DMS53 treated with DMSO at 0.1 percent for 48 hours (cell line): Measurements from ENCODE around the gene TPRG1L.

Source experiments
- DNase-seq: peaks from one replicate; lab custom pipeline; 2025; ENCODE audit not compliant: unreplicated experiment; lab: John Stamatoyannopoulos, UW

Gene TPRG1L

GRCh38 chr1:3660704-3661103 is 35.9 kb downstream of the TPRG1L start:
- no peak for DNase-seq

GRCh38 chr1:3661631-3662030 is 36.8 kb downstream of the TPRG1L start:
- DNase-seq, result no peak

- no peak for DNase-seq
Measured at GRCh38 chr1:3662080-3662671, 37.4 kb downstream of the TPRG1L start.

GRCh38 chr1:3663999-3664699 is 39.3 kb downstream of the TPRG1L start:
- no peak for DNase-seq

GRCh38 chr1:3664700-3665375 is 40.0 kb downstream of the TPRG1L start:
- DNase-seq, result no peak

- DNase-seq, result no peak
Measured at GRCh38 chr1:3668148-3668547, 43.3 kb downstream of the TPRG1L start.

GRCh38 chr1:3668585-3669300 is 43.9 kb downstream of the TPRG1L start:
- peak; percentile 85 for DNase-seq

GRCh38 chr1:3669421-3669821 is 44.6 kb downstream of the TPRG1L start:
- no peak for DNase-seq

GRCh38 chr1:3669971-3670431 is 45.2 kb downstream of the TPRG1L start:
- no peak for DNase-seq

GRCh38 chr1:3670823-3671265 is 46.0 kb downstream of the TPRG1L start:
- DNase-seq, result no peak

- DNase-seq, result no peak
Measured at GRCh38 chr1:3671371-3672180, 46.8 kb downstream of the TPRG1L start.

- DNase-seq, result no peak
Measured at GRCh38 chr1:3672231-3672970, 47.6 kb downstream of the TPRG1L start.

- DNase-seq, result no peak
Measured at GRCh38 chr1:3672971-3673361, 48.2 kb downstream of the TPRG1L start.

- DNase-seq, result no peak
Measured at GRCh38 chr1:3673381-3674099, 48.7 kb downstream of the TPRG1L start.

GRCh38 chr1:3674100-3675094 is 49.6 kb downstream of the TPRG1L start:
- no peak for DNase-seq

- DNase-seq, result no peak
Measured at GRCh38 chr1:3675436-3675835, 50.6 kb downstream of the TPRG1L start.

- DNase-seq, result no peak
Measured at GRCh38 chr1:3676581-3677470, 52.0 kb downstream of the TPRG1L start.
